Gastroesophageal sphincter (tissue), 3 donors: Measurements from ENCODE around the gene TBPL2.

ENCODE experiments used
- CTCF ChIP-seq, 4 experiments: fragments of 200-600 bp in 2 of 4; fragments of 450-650 bp in 2 of 4; sonication (generic) in 1 of 4; IDR thresholded peaks; one replicate each; pipeline ENCODE4 v1.5.1; 2017 to 2019; ENCODE audit warnings: antibody characterized with exemption in 4 of 4, mild to moderate bottlenecking in 2 of 4, moderate library complexity in 2 of 4
- POLR2A ChIP-seq, 2 donors: fragments of 450-650 bp; IDR thresholded peaks; one replicate each; pipeline ENCODE4 v1.6.1; 2017; ENCODE audit warnings: antibody characterized with exemption in 2 of 2, mild to moderate bottlenecking in 2 of 2, moderate library complexity in 1 of 2

GRCh38 chr14:55434805-55435174, 5.6 kb downstream of the TBPL2 start:
- TF ChIP-seq CTCF (IDR thresholded peaks at IDR 0.05): no peak
- TF ChIP-seq POLR2A (IDR thresholded peaks at IDR 0.05): no peak
